HCT116 (cell line): Measurements from ENCODE around the gene TKFC. TPM values are rescaled to one million over a fixed set of nuclear protein-coding genes. Genes with fewer than 3 reads are reported as not detected.

Experiments used
- ATAC-seq: fragments of 200-7000 bp; cut with Tn5 transposase; 2 replicates; pipeline ENCODE4 v1.9.1; 2020; ENCODE audit warnings: mild to moderate bottlenecking, moderate library complexity
- BruUV-seq: library from RNA; stranded (reverse); fragments of 400-500 nt; replicated peaks from 2 replicates; lab custom pipeline; 2021; lab: Mats Ljungman, UMichigan
- CTCF ChIA-PET: fragments of 300-600 bp; sonication (Branson Sonifier 250); formaldehyde crosslinking; loops from one replicate; lab custom pipeline; 2021; ENCODE audit warnings: antibody characterized with exemption; lab: Charles Lee
- POLR2A ChIA-PET: fragments of 300-600, 350-600 bp; sonication (Branson Sonifier 250); formaldehyde crosslinking; loops from one replicate; lab custom pipeline; 2021; ENCODE audit warnings: antibody characterized with exemption; lab: Charles Lee
- RAD21 ChIA-PET, 2 experiments: fragments of 300-600 bp; sonication (Branson Sonifier 250); formaldehyde crosslinking; loops; one replicate each; lab custom pipeline; 2023; ENCODE audit warnings: low total read pairs in 2 of 2; ENCODE audit not compliant: uncharacterized antibody in 2 of 2, unreplicated experiment in 2 of 2, low non-redundant PET in 1 of 2; lab: Charles Lee
- DNase-seq: peaks from one replicate; pipeline ENCODE4 v3.0.0-alpha.2; 2010; ENCODE audit warnings: low read depth, low spot score
- H2AFZ ChIP-seq: fragments of 200-600 bp; shearing (Covaris generic), sonication (generic); 2 replicates; pipeline ENCODE4 v1.6.1; 2017; ENCODE audit warnings: low read depth, mixed run types, mixed read lengths, antibody characterized with exemption, low read length; ENCODE audit not compliant: poor library complexity, severe bottlenecking
- H3K27ac ChIP-seq: 2 replicates; pipeline ENCODE4 v1.5.1; 2012; ENCODE audit warnings: low read depth, low read length
- H3K27me3 ChIP-seq: fragments of 200-600 bp; sonication (generic); 2 replicates; pipeline ENCODE4 v1.6.1; 2016; ENCODE audit warnings: mixed run types, low read length, mixed read lengths; ENCODE audit not compliant: insufficient read depth
- H3K36me3 ChIP-seq, 2 experiments: fragments of 200-500 bp in 1 of 2; fragments of 200-600 bp in 1 of 2; sonication (Bioruptor generic) in 1 of 2; sonication (generic) in 1 of 2; 2 replicates each; pipeline versions ENCODE4 v1.5.1 to v1.6.1; 2014 to 2016; ENCODE audit warnings: low read length in 2 of 2, inconsistent platforms in 1 of 2, mixed read lengths in 1 of 2, mixed run types in 1 of 2; ENCODE audit not compliant: insufficient read depth in 2 of 2, control insufficient read depth in 1 of 2
- H3K4me1 ChIP-seq, 2 experiments: fragments of 200-600 bp in 1 of 2; sonication (generic) in 1 of 2; 2 replicates each; pipeline versions ENCODE4 v1.5.1 to v1.6.1; 2012 to 2017; ENCODE audit warnings: low read length in 2 of 2, inconsistent platforms in 1 of 2, mild to moderate bottlenecking in 1 of 2, mixed read lengths in 1 of 2, mixed run types in 1 of 2, moderate library complexity in 1 of 2; ENCODE audit not compliant: insufficient read depth in 2 of 2, control insufficient read depth in 1 of 2
- H3K4me2 ChIP-seq: fragments of 200-600 bp; sonication (generic); 2 replicates; pipeline ENCODE4 v1.6.1; 2017; ENCODE audit warnings: mixed run types, low read length, mixed read lengths
- H3K4me3 ChIP-seq, 2 experiments: fragments of 200-600 bp in 1 of 2; sonication (generic) in 1 of 2; replicated peaks in 1 of 2; 2 replicates each; pipeline ENCODE4 v1.5.1; 2011 to 2016; ENCODE audit warnings: low read length in 2 of 2, control low read depth in 1 of 2, low read depth in 1 of 2, mild to moderate bottlenecking in 1 of 2, mixed read lengths in 1 of 2, mixed run types in 1 of 2
- H3K79me2 ChIP-seq: fragments of 200-600 bp; sonication (generic); 2 replicates; pipeline ENCODE4 v1.6.1; 2017; ENCODE audit warnings: mild to moderate bottlenecking, mixed run types, low read length, moderate library complexity, mixed read lengths; ENCODE audit not compliant: insufficient read depth
- H3K9ac ChIP-seq: fragments of 200-600 bp; sonication (generic); 2 replicates; pipeline ENCODE4 v1.6.1; 2016; ENCODE audit warnings: low read length, mixed read lengths
- H3K9me2 ChIP-seq: fragments of 200-600 bp; sonication (generic), shearing (Covaris generic); 2 replicates; pipeline ENCODE4 v1.6.1; 2017; ENCODE audit warnings: mixed run types, mild to moderate bottlenecking, moderate library complexity; ENCODE audit not compliant: insufficient read depth
- H3K9me3 ChIP-seq, 2 experiments: fragments of 200-500 bp in 1 of 2; fragments of 200-600 bp in 1 of 2; sonication (Bioruptor generic) in 1 of 2; sonication (generic) in 1 of 2; 2 replicates each; pipeline ENCODE4 v1.6.1; 2014 to 2017; ENCODE audit warnings: low read length in 2 of 2, mixed read lengths in 2 of 2, inconsistent platforms in 1 of 2, low read depth in 1 of 2, mild to moderate bottlenecking in 1 of 2, mixed run types in 1 of 2, moderate library complexity in 1 of 2; ENCODE audit not compliant: control insufficient read depth in 1 of 2, insufficient read depth in 1 of 2
- H4K20me1 ChIP-seq: fragments of 200-600 bp; sonication (generic), shearing (Covaris generic); 2 replicates; pipeline ENCODE4 v1.6.1; 2017; ENCODE audit warnings: mixed run types, mild to moderate bottlenecking, moderate library complexity; ENCODE audit not compliant: insufficient read depth
- EZH2phosphoT487 ChIP-seq: fragments of 200-600 bp; IDR thresholded peaks from 2 replicates; pipeline ENCODE4 v1.6.1; 2018; ENCODE audit warnings: antibody characterized with exemption, borderline replicate concordance
- FOSL1 ChIP-seq: IDR thresholded peaks from 2 replicates; pipeline ENCODE4 v1.6.1; 2012; ENCODE audit warnings: low read depth
- JUND ChIP-seq: IDR thresholded peaks from 2 replicates; pipeline ENCODE4 v1.6.1; 2012
- POLR2A ChIP-seq: IDR thresholded peaks from 2 replicates; pipeline ENCODE4 v1.7.0; 2011; ENCODE audit warnings: borderline replicate concordance; ENCODE audit not compliant: insufficient read depth, insufficient read length; ENCODE audit errors: extremely low read depth
- REST ChIP-seq: IDR thresholded peaks from 2 replicates; pipeline ENCODE4 v1.6.1; 2012; ENCODE audit warnings: low read depth
- SRF ChIP-seq: IDR thresholded peaks from 2 replicates; pipeline ENCODE4 v1.6.1; 2012; ENCODE audit warnings: low read depth
- TCF7L2 ChIP-seq: IDR thresholded peaks from 2 replicates; pipeline ENCODE4 v1.7.0; 2011; ENCODE audit warnings: borderline replicate concordance, inconsistent platforms; ENCODE audit not compliant: insufficient read depth, insufficient read length; ENCODE audit errors: extremely low read depth
- YY1 ChIP-seq: IDR thresholded peaks from 2 replicates; pipeline ENCODE4 v1.6.1; 2011; ENCODE audit warnings: low read length, low read depth, moderate library complexity, mild to moderate bottlenecking; ENCODE audit not compliant: insufficient replicate concordance; ENCODE audit errors: extremely low read depth
- ZFX ChIP-seq: fragments of 450-650 bp; IDR thresholded peaks from 2 replicates; pipeline ENCODE4 v1.6.1; 2017
- intact Hi-C: fragments of 100-400 bp; cut with micrococcal nuclease; formaldehyde crosslinking; loops from 2 replicates; pipeline ENCODE4 v1.10.0; 2022
- total RNA-seq: library from RNA; stranded (reverse); gene quantifications from one replicate; pipeline ENCODE4 v1.2.1, GENCODE V29; 2021; ENCODE audit not compliant: unreplicated experiment
- TF ChIP-seq, protein P1 (sequence below): IDR thresholded peaks from 2 replicates; pipeline ENCODE4 v1.6.1; 2012

Gene TKFC
- total RNA-seq, 1 experiment from 2014 or later = 156 TPM

- Histone ChIP-seq H4K20me1 (no peaks in the 10 kb centered on the region), H3K4me2 (no peak overlapping the region), H3K9me2 (no peaks in the 10 kb centered on the region), H2AFZ (no peak overlapping the region), H3K4me3 (no peak overlapping the region), H3K4me1 (peaks cover 3 to 16% of the 10 kb centered on the region in 2 experiments), H3K36me3 (peaks cover 0 to 4% of the 10 kb centered on the region in 2 experiments; a peak in 3 of 4 replicates), H3K9ac (no peak overlapping the region), H3K27me3 (no peaks in the 10 kb centered on the region), H3K27ac (no peak overlapping the region), H3K79me2 (no peaks in the 10 kb centered on the region), H3K9me3 (no peaks in the 10 kb centered on the region)
- intact Hi-C loops = no loop called here
- TF ChIP-seq, protein P1, sequence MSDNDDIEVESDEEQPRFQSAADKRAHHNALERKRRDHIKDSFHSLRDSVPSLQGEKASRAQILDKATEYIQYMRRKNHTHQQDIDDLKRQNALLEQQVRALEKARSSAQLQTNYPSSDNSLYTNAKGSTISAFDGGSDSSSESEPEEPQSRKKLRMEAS = no peak
- no peak for TF ChIP-seq EZH2phosphoT487
- no peak for TF ChIP-seq TCF7L2
- TF ChIP-seq ZFX = no peak
- no peak for TF ChIP-seq YY1
- TF ChIP-seq REST = no peak
- TF ChIP-seq POLR2A = no peak
- TF ChIP-seq SRF = no peak
- TF ChIP-seq FOSL1 = no peak
- TF ChIP-seq JUND = no peak
- DNase-seq (no peak), ATAC-seq (no peak)
- ChIA-PET CTCF (no interaction called here), POLR2A (interaction anchor here (0.6 kb wide), 1 partner anchor 614 kb away, joined by 4 read pairs; no protein-coding TSS in a partner anchor), RAD21 (no interaction called here)
- no TSS peak for BruUV-seq
These were observed 57.1 kb downstream of the TKFC start for GRCh38 chr11:61390161-61390560.
